Breast epithelium (tissue), 4 donors: ENCODE results near the gene WWC2. TPM values are rescaled to one million over a fixed set of nuclear protein-coding genes. Genes with fewer than 3 reads are reported as not detected.

Experiments used
- DNase-seq, 2 donors: peaks; one replicate each; pipeline ENCODE4 v3.0.0-alpha.2; 2019; ENCODE audit warnings: low spot score in 2 of 2
- H3K27ac ChIP-seq, 2 donors: fragments of 200-600 bp; sonication (generic) in 1 of 2; one replicate each; pipeline ENCODE4 v1.5.1; 2016 to 2019; ENCODE audit warnings: mild to moderate bottlenecking in 1 of 2
- H3K27me3 ChIP-seq, 2 donors: fragments of 200-600 bp; sonication (generic) in 1 of 2; one replicate each; pipeline versions ENCODE4 v1.5.1 to v1.6.0; 2017 to 2019; ENCODE audit warnings: control low read depth in 1 of 2, mild to moderate bottlenecking in 1 of 2
- H3K36me3 ChIP-seq: fragments of 200-600 bp; one replicate; pipeline ENCODE4 v1.5.1; 2019
- H3K4me1 ChIP-seq, 2 donors: fragments of 200-600 bp; sonication (generic); one replicate each; pipeline ENCODE4 v1.5.1; 2016 to 2019; ENCODE audit warnings: control low read depth in 1 of 2
- H3K4me3 ChIP-seq, 3 donors: fragments of 200-600 bp; sonication (generic); 1 replicate in 2 of 3; 2 replicates in 1 of 3; pipeline ENCODE4 v1.5.1; 2016 to 2019; ENCODE audit warnings: mild to moderate bottlenecking in 3 of 3, moderate library complexity in 2 of 3
- H3K9me3 ChIP-seq, 2 donors: fragments of 200-600 bp; sonication (generic) in 1 of 2; one replicate each; pipeline ENCODE4 v1.5.1; 2016 to 2019; ENCODE audit warnings: control low read depth in 1 of 2
- POLR2A ChIP-seq: fragments of 450-650 bp; IDR thresholded peaks from one replicate; pipeline ENCODE4 v1.6.1; 2016; ENCODE audit warnings: antibody characterized with exemption, mild to moderate bottlenecking, moderate library complexity
- POLR2AphosphoS5 ChIP-seq, 3 donors: sonication (generic); formaldehyde crosslinking; IDR thresholded peaks; one replicate each; pipeline ENCODE4 v1.6.1; 2017; ENCODE audit warnings: antibody characterized with exemption in 3 of 3
- intact Hi-C: fragments of 100-400 bp; cut with DNase I; formaldehyde crosslinking; loops from one replicate; pipeline ENCODE4 v1.15.1; 2023; ENCODE audit warnings: low total_unique reads
- total RNA-seq, 3 donors: library from RNA; depleted of rRNA; stranded (reverse); fragments of >200 nt; gene quantifications; one replicate each; pipeline ENCODE4 v1.1.0, GENCODE V29; 2016
- TF ChIP-seq, protein P1 (sequence below), 3 donors: fragments of 450-650 bp; IDR thresholded peaks; one replicate each; pipeline ENCODE4 v1.5.1; 2016 to 2017; ENCODE audit warnings: antibody characterized with exemption in 3 of 3, mild to moderate bottlenecking in 3 of 3, moderate library complexity in 3 of 3

Gene WWC2
- total RNA-seq, 3 donors from 2014 or later: 37.4 to 40.4 (median 40.3) TPM

DNA sequence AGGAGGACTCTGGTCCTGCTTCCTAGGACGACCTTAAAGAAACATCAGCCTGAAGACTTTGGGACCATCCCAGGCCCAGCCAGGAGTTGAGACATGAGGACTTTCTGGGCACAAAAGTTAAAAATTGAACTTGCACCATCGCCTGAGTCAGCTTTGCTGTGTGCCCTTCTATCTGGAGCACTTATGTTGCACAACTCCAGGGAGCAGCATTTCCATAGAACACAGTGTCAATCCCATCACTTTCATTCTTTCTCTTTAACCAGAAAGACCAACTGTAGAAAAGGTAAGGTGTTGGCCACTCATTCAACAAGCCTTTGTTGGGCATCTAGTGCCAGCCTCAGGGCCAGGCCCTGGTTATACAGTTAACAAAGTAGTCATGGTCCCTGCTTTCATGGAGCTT, 231.8 kb downstream of the WWC2 start:
- no peak for DNase-seq
- intact Hi-C loops: no loop called here
- no peak overlapping the region for H3K27ac ChIP-seq
- H3K4me3 ChIP-seq: no peak overlapping the region
- TF ChIP-seq, protein P1, sequence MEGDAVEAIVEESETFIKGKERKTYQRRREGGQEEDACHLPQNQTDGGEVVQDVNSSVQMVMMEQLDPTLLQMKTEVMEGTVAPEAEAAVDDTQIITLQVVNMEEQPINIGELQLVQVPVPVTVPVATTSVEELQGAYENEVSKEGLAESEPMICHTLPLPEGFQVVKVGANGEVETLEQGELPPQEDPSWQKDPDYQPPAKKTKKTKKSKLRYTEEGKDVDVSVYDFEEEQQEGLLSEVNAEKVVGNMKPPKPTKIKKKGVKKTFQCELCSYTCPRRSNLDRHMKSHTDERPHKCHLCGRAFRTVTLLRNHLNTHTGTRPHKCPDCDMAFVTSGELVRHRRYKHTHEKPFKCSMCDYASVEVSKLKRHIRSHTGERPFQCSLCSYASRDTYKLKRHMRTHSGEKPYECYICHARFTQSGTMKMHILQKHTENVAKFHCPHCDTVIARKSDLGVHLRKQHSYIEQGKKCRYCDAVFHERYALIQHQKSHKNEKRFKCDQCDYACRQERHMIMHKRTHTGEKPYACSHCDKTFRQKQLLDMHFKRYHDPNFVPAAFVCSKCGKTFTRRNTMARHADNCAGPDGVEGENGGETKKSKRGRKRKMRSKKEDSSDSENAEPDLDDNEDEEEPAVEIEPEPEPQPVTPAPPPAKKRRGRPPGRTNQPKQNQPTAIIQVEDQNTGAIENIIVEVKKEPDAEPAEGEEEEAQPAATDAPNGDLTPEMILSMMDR (IDR thresholded peaks at IDR 0.05): no peak
- TF ChIP-seq POLR2AphosphoS5 (IDR thresholded peaks at IDR 0.05) (no peak), POLR2A (no peak)
- H3K27me3 ChIP-seq: no peaks in the 10 kb centered on the region
- no peaks in the 10 kb centered on the region for H3K4me1 ChIP-seq
- H3K36me3 ChIP-seq: no peaks in the 10 kb centered on the region
- no peaks in the 10 kb centered on the region for H3K9me3 ChIP-seq

DNA sequence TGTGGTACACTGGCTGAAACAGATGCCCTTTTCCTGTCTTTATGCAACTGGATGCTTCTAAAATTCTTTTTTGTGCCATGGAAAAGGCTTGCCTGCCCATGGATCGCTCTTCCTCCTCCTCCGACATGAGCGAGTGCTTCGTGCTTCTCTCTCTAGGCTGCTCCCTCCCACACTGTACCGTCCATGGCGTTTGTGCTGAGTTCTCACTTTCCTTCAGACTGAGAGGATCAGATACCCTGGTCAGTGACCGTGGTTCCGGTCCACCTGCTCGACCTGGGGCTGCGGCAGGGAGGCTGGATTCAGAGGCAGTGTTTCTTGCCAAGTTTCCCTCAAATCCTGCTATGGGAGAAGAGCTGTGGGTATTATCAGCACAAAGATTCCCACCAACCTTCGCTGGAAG, 233.4 kb downstream of the WWC2 start:
- Histone ChIP-seq H3K4me3 (no peak overlapping the region), H3K27ac (no peak overlapping the region), H3K4me1 (no peaks in the 10 kb centered on the region), H3K27me3 (no peaks in the 10 kb centered on the region), H3K9me3 (no peaks in the 10 kb centered on the region), H3K36me3 (no peaks in the 10 kb centered on the region)
- TF ChIP-seq, protein P1 (IDR thresholded peaks at IDR 0.05): no peak
- TF ChIP-seq POLR2A (no peak), POLR2AphosphoS5 (IDR thresholded peaks at IDR 0.05) (no peak)
- DNase-seq: no peak
- intact Hi-C loops: no loop called here

DNA sequence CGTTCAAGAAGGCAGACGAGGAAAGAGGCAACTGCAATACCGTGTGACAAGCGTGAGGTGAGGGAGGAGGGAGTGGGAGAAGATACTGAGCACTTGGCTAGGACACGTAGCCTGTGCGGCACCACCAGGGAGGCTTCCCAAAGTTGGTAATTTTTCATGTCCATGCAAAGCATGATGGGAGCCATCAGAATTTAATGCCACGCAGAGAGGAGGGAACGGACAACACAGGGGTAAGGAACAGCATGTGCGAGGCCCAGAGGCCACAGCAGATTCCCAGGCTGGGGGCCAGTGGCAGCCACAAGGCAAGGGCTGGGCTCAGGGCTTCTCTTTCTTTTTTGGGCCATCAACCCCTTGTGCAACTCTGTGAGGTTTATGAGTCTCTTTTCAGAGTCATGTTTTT, 234.1 kb downstream of the WWC2 start:
- H3K4me3 ChIP-seq: no peak overlapping the region
- intact Hi-C loops: no loop called here
- no peaks in the 10 kb centered on the region for H3K27me3 ChIP-seq
- H3K27ac ChIP-seq: no peak overlapping the region
- H3K36me3 ChIP-seq: no peaks in the 10 kb centered on the region
- H3K9me3 ChIP-seq: no peaks in the 10 kb centered on the region
- DNase-seq: no peak
- TF ChIP-seq POLR2AphosphoS5 (IDR thresholded peaks at IDR 0.05) (no peak), POLR2A (no peak)
- TF ChIP-seq, protein P1 (IDR thresholded peaks at IDR 0.05): no peak
- H3K4me1 ChIP-seq: no peaks in the 10 kb centered on the region

DNA sequence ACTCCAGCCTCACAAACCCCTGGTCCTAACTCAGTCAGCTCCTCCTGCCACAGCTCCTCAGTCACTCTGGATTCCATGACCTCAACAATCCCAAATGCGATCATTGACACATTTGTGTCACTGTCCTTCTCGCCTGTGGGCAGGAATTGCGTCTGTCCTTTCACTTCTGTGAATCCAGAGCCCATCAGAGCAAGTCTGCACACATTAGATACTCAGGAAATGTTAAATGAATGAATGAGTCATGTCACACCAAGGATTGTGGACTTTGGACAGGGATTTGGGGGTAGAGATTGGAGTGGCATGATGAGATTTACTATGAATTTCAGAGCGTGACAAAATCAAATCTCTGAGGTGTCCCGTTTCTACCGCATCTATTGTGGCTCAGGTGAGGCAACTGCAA, 234.9 kb downstream of the WWC2 start:
- intact Hi-C loops: no loop called here
- no peak overlapping the region for H3K4me3 ChIP-seq
- no peak for TF ChIP-seq POLR2AphosphoS5 (IDR thresholded peaks at IDR 0.05)
- no peak for TF ChIP-seq POLR2A
- TF ChIP-seq, protein P1 (IDR thresholded peaks at IDR 0.05): no peak
- H3K4me1 ChIP-seq: no peaks in the 10 kb centered on the region
- no peak for DNase-seq
- no peaks in the 10 kb centered on the region for H3K36me3 ChIP-seq
- no peaks in the 10 kb centered on the region for H3K27me3 ChIP-seq
- no peaks in the 10 kb centered on the region for H3K9me3 ChIP-seq
- H3K27ac ChIP-seq: no peak overlapping the region

DNA sequence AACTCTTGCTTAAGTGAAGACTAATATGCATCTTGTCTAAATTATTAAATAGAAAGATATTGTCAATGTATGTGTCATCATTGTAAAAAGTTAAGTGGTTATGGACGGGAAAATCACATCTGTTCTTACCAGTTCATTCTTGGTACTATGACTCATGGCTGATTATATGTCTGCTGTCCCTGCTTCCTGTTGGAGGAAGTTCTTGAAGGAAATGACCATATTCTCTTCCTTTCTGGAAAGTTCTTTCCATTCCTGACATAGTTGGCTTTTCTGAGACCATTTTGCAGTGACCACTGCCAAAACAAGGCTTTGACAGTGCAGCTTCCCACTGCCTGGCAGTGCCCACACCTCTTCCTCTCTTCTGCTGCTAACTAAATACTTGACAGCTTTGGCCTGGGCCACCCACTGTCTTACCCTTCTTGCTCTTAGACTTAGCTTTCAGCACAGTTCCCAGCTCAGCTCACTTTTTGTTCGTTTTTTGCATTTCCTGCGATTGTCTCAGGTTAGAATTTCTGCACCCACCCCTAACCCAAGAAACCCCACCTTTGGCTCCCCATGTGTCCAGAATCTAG, 236.4 kb downstream of the WWC2 start:
- no peak overlapping the region for H3K4me3 ChIP-seq
- no peak for DNase-seq
- intact Hi-C loops: no loop called here
- no peaks in the 10 kb centered on the region for H3K27me3 ChIP-seq
- H3K9me3 ChIP-seq: no peaks in the 10 kb centered on the region
- no peak overlapping the region for H3K27ac ChIP-seq
- H3K36me3 ChIP-seq: no peaks in the 10 kb centered on the region
- TF ChIP-seq POLR2AphosphoS5 (IDR thresholded peaks at IDR 0.05) (no peak), POLR2A (no peak)
- TF ChIP-seq, protein P1 (IDR thresholded peaks at IDR 0.05): no peak
- H3K4me1 ChIP-seq: no peaks in the 10 kb centered on the region
